Thymus (tissue), 11 donors: ENCODE data around the gene SYNRG. TPM values are rescaled to one million over a fixed set of nuclear protein-coding genes. Genes with fewer than 3 reads are reported as not detected.

Experiments
- DNase-seq, 9 donors: peaks; one replicate each; pipeline ENCODE4 v3.0.0-alpha.2; 2013; ENCODE audit warnings: low spot score in 9 of 9, low read depth in 6 of 9, missing footprints in 1 of 9
- H3K27ac ChIP-seq, 2 donors: one replicate each; pipeline ENCODE4 v1.5.1; 2013; ENCODE audit warnings: control low read depth in 1 of 2, low read depth in 1 of 2, low read length in 1 of 2, mild to moderate bottlenecking in 1 of 2, moderate library complexity in 1 of 2
- H3K27me3 ChIP-seq, 2 donors: one replicate each; pipeline ENCODE4 v1.5.1; 2013; ENCODE audit warnings: low read length in 1 of 2; ENCODE audit not compliant: control insufficient read depth in 2 of 2, insufficient read depth in 1 of 2
- H3K36me3 ChIP-seq, 2 donors: one replicate each; pipeline ENCODE4 v1.5.1; 2013; ENCODE audit warnings: low read length in 1 of 2, mild to moderate bottlenecking in 1 of 2, moderate library complexity in 1 of 2; ENCODE audit not compliant: control insufficient read depth in 2 of 2, insufficient read depth in 2 of 2
- H3K4me1 ChIP-seq, 2 donors: one replicate each; pipeline ENCODE4 v1.5.1; 2013; ENCODE audit warnings: low read length in 2 of 2; ENCODE audit not compliant: control insufficient read depth in 2 of 2, insufficient read depth in 2 of 2
- H3K4me3 ChIP-seq, 2 donors: one replicate each; pipeline ENCODE4 v1.5.1; 2013; ENCODE audit warnings: low read length in 2 of 2, control low read depth in 1 of 2, mild to moderate bottlenecking in 1 of 2
- H3K9me3 ChIP-seq, 2 donors: one replicate each; pipeline ENCODE4 v1.5.1; 2013; ENCODE audit warnings: low read length in 1 of 2, mild to moderate bottlenecking in 1 of 2; ENCODE audit not compliant: control insufficient read depth in 2 of 2, insufficient read depth in 1 of 2
- WGBS: extraction: QIAGEN DNeasy Blood & Tissue Kit; methylation state at CpG from one replicate; pipeline ENCODE4 v1.1.7; 2013; 5-methylcytosine and 5-hydroxymethylcytosine counted together
- polyA plus RNA-seq: library from polyadenylated mRNA; stranded (reverse); fragments of 200-250 nt; gene quantifications from one replicate; pipeline ENCODE4 v1.2.3, GENCODE V29; 2013
- total RNA-seq: library from RNA; stranded (reverse); fragments of 120-200 nt; gene quantifications from one replicate; pipeline ENCODE4 v1.2.4, GENCODE V29; 2013
- donor health status: healthy.

SYNRG gene
- total and polyA plus RNA-seq, 2 donors = 17.8 to 20.2 TPM

GRCh38 chr17:37490022-37490587, 119.1 kb downstream of the SYNRG start:
- Histone ChIP-seq H3K27ac (peak overlapping the region; percentile 10 to 80), H3K27me3 (peaks cover 8 to 19% of the 10 kb centered on the region in 2 donors), H3K4me1 (peaks cover 4 to 22% of the 10 kb centered on the region in 2 donors), H3K9me3 (no peaks in the 10 kb centered on the region), H3K36me3 (no peaks in the 10 kb centered on the region), H3K4me3 (peak overlapping the region; percentile 60 to 78)
- WGBS = under 1% methylated on average over 56 of the region's 56 CpGs
- DNase-seq = peak; percentile 16 to 84 (median 57)

GRCh38 chr17:37489197-37490001, 119.8 kb downstream of the SYNRG start, which contains the start of gene DUSP14:
Gene DUSP14 (plus strand): TSS chr17:37489891. CDS start chr17:37512273, 22,382 bp downstream.
- Histone ChIP-seq H3K4me1 (peaks cover 4 to 22% of the 10 kb centered on the region in 2 donors), H3K4me3 (peak within 1 kb of the TSS; percentile 62 to 78), H3K27ac (peak within 1 kb of the TSS; percentile 78 to 95), H3K36me3 (no peaks in the 10 kb centered on the region), H3K9me3 (no peaks in the 10 kb centered on the region), H3K27me3 (peaks cover 8 to 19% of the 10 kb centered on the region in 2 donors)
- DNase-seq = peak; percentile 24 to 88 (median 70)
- WGBS = under 1% methylated on average over 99 of the region's 100 CpGs

DNA sequence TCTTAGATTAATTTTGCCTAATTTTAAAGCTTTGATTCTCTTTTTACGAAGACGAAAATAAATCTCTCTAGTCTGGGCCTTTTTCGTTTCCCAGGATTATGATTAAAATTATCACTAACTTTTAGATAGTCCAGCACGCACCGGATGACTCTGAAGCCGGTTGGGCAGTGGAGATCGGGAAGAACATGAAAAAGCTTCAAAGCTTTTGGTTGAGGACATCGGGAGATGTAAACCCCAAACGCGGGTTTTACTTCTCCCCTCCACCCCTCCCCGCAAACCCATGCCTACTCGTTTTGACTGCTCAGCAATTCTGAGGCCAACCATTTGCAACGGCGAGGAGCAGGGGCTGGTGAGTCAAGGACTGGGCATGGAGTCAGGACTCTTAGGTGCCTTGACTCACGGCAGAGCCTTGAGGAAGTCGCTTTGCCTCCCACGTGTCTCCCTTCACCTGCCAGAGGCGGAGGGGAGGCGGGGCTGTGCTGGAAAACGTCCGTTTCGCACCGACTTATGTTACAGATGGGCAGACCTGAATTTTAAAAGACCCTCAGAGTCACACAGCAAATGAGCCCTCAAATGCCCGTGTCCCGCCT, 120.5 kb downstream of the SYNRG start:
- Histone ChIP-seq H3K27me3 (peaks cover 8 to 19% of the 10 kb centered on the region in 2 donors), H3K36me3 (no peaks in the 10 kb centered on the region), H3K9me3 (no peaks in the 10 kb centered on the region), H3K27ac (peak overlapping the region; percentile 78 to 95), H3K4me1 (peaks cover 4 to 22% of the 10 kb centered on the region in 2 donors), H3K4me3 (peak overlapping the region; percentile 62 to 78)
- DNase-seq = peak in 7 of 9 donors; percentile 12 to 58 (median 28)
- WGBS = 5% methylated on average over 25 of the region's 25 CpGs

- peak overlapping the region; percentile 46 to 78 for H3K27ac ChIP-seq
- no peaks in the 10 kb centered on the region for H3K9me3 ChIP-seq
- H3K36me3 ChIP-seq = no peaks in the 10 kb centered on the region
- H3K4me1 ChIP-seq = peaks cover 4 to 23% of the 10 kb centered on the region in 2 donors
- peaks cover 8 to 19% of the 10 kb centered on the region in 2 donors for H3K27me3 ChIP-seq
- 33% methylated on average over 7 of the region's 7 CpGs for WGBS
- DNase-seq = peak in 3 of 9 donors; percentile 10 to 35 (median 11)
- H3K4me3 ChIP-seq = peak overlapping the region in 1 of 2 donors; percentile 78
These were observed 121.1 kb downstream of the SYNRG start for GRCh38 chr17:37488009-37488604.

DNA sequence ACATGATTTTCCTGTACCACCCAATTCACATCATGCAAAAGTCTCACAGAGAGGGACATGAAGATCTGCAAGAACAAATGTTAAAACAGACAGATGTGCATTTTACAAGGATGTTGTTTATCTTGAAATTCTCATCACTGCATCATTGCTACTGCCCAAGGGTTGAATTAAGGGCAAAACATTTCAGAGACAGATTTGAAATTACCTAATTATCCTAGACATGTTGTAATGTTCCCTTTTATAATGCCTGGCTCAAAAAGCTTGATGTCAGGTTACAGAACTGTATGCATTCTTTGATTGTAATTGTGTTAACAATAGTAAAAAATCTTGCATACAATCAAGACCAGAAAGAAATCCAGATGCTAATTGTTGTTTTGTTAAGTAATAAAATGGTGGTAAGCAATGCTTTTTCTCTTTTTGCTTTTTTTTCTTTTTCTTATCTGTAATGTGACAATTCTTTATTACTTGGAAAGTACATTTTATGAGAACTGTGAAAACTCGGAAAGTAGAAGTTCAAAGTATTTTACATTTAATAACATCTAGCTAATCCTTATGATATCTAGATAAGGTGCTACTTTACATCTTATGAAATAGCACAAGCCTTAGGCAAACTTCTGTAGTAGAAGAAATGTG, 123.2 kb downstream of the SYNRG start:
- 99% methylated on average over 1 of the region's 1 CpG for WGBS
- no peaks in the 10 kb centered on the region for H3K9me3 ChIP-seq
- peaks cover 8 to 19% of the 10 kb centered on the region in 2 donors for H3K27me3 ChIP-seq
- H3K4me3 ChIP-seq = no peak overlapping the region
- no peak for DNase-seq
- no peak overlapping the region for H3K27ac ChIP-seq
- H3K36me3 ChIP-seq = peaks cover 0 to under 1% of the 10 kb centered on the region in 2 donors
- peaks cover 4 to 23% of the 10 kb centered on the region in 2 donors for H3K4me1 ChIP-seq

- Histone ChIP-seq H3K9me3 (no peaks in the 10 kb centered on the region), H3K27me3 (peaks cover 3 to 4% of the 10 kb centered on the region in 2 donors), H3K4me3 (no peak overlapping the region), H3K4me1 (peaks cover 0 to 5% of the 10 kb centered on the region in 2 donors), H3K27ac (peak overlapping the region in 1 of 2 donors; percentile 31), H3K36me3 (peaks cover 4 to 9% of the 10 kb centered on the region in 2 donors)
- WGBS = 93% methylated on average over 5 of the region's 5 CpGs
- no peak for DNase-seq
These were observed 125.7 kb downstream of the SYNRG start for GRCh38 chr17:37483311-37484039.

- no peaks in the 10 kb centered on the region for H3K27me3 ChIP-seq
- no peaks in the 10 kb centered on the region for H3K9me3 ChIP-seq
- H3K36me3 ChIP-seq = peaks cover 24 to 26% of the 10 kb centered on the region in 2 donors
- WGBS = 98% methylated on average over 9 of the region's 9 CpGs
- H3K4me1 ChIP-seq = peaks cover 0 to 4% of the 10 kb centered on the region in 2 donors
- no peak overlapping the region for H3K4me3 ChIP-seq
- DNase-seq = no peak
- peak overlapping the region in 1 of 2 donors; percentile 1 for H3K27ac ChIP-seq
These were observed 128.1 kb downstream of the SYNRG start for GRCh38 chr17:37481001-37481665.

- peaks cover 25 to 33% of the 10 kb centered on the region in 2 donors for H3K36me3 ChIP-seq
- no peak overlapping the region for H3K4me3 ChIP-seq
- H3K9me3 ChIP-seq = no peaks in the 10 kb centered on the region
- H3K4me1 ChIP-seq = peaks cover 0 to 4% of the 10 kb centered on the region in 2 donors
- DNase-seq = no peak
- 99% methylated on average over 2 of the region's 2 CpGs for WGBS
- H3K27me3 ChIP-seq = no peaks in the 10 kb centered on the region
- no peak overlapping the region for H3K27ac ChIP-seq
These were observed 128.8 kb downstream of the SYNRG start for GRCh38 chr17:37480427-37480826.
